Nephron progenitor cell (in vitro differentiated cells): Measurements from ENCODE around the gene DTD1.

Experiments
- DNase-seq: peaks from one replicate; pipeline ENCODE4 v3.0.0; 2021
- H3K27ac Mint-ChIP-seq: 2 replicates; pipeline ENCODE4 v1.8.0; 2021; ENCODE audit warnings: mild to moderate bottlenecking, moderate library complexity, mixed read lengths
- H3K27me3 Mint-ChIP-seq: 2 replicates; pipeline ENCODE4 v1.8.0; 2021; ENCODE audit warnings: mild to moderate bottlenecking, low read depth, mixed read lengths; ENCODE audit not compliant: poor library complexity
- H3K36me3 Mint-ChIP-seq: 2 replicates; pipeline ENCODE4 v1.8.0; 2021; ENCODE audit warnings: low read depth, mixed read lengths
- H3K4me1 Mint-ChIP-seq: 2 replicates; pipeline ENCODE4 v1.8.0; 2021; ENCODE audit warnings: mixed read lengths
- H3K4me3 Mint-ChIP-seq: 2 replicates; pipeline ENCODE4 v1.8.0; 2021; ENCODE audit warnings: mild to moderate bottlenecking, moderate library complexity, mixed read lengths
- H3K9me3 Mint-ChIP-seq: 2 replicates; pipeline ENCODE4 v1.8.0; 2021; ENCODE audit warnings: mild to moderate bottlenecking, moderate library complexity, mixed read lengths
- CTCF ChIP-seq: fragments of 200-600 bp; sonication (generic); IDR thresholded peaks from 2 replicates; pipeline ENCODE4 v1.5.0; 2021; ENCODE audit warnings: antibody characterized with exemption

Gene DTD1

GRCh38 chr20:18702736-18703135, 114.9 kb downstream of the DTD1 start:
- peaks cover 5% of the 10 kb centered on the region for H3K36me3 Mint-ChIP-seq

GRCh38 chr20:18705490-18705889, 117.6 kb downstream of the DTD1 start:
- Mint-ChIP-seq H3K36me3 (no peaks in the 10 kb centered on the region), H3K4me3 (no peak overlapping the region), H3K27ac (no peak overlapping the region), H3K9me3 (no peaks in the 10 kb centered on the region), H3K4me1 (no peaks in the 10 kb centered on the region), H3K27me3 (peaks cover 3% of the 10 kb centered on the region)
- no peak for TF ChIP-seq CTCF
- no peak for DNase-seq

More at GRCh38 chr20:18702736-18703135, 114.9 kb downstream of the DTD1 start:
- H3K27ac Mint-ChIP-seq: no peak overlapping the region
- no peaks in the 10 kb centered on the region for H3K4me1 Mint-ChIP-seq
- no peaks in the 10 kb centered on the region for H3K27me3 Mint-ChIP-seq
- no peak for TF ChIP-seq CTCF
- no peak for DNase-seq
- H3K9me3 Mint-ChIP-seq: no peaks in the 10 kb centered on the region
- H3K4me3 Mint-ChIP-seq: no peak overlapping the region

GRCh38 chr20:18705910-18706309, 118.1 kb downstream of the DTD1 start:
- Mint-ChIP-seq H3K27me3 (peaks cover 3% of the 10 kb centered on the region), H3K4me3 (no peak overlapping the region), H3K27ac (no peak overlapping the region), H3K4me1 (no peaks in the 10 kb centered on the region), H3K9me3 (no peaks in the 10 kb centered on the region), H3K36me3 (no peaks in the 10 kb centered on the region)
- no peak for DNase-seq
- TF ChIP-seq CTCF: no peak

GRCh38 chr20:18712131-18712530, 124.3 kb downstream of the DTD1 start:
- no peak for TF ChIP-seq CTCF
- Mint-ChIP-seq H3K36me3 (no peaks in the 10 kb centered on the region), H3K4me1 (peaks cover 27% of the 10 kb centered on the region), H3K27me3 (peaks cover 3% of the 10 kb centered on the region), H3K27ac (no peak overlapping the region), H3K4me3 (no peak overlapping the region), H3K9me3 (no peaks in the 10 kb centered on the region)
- no peak for DNase-seq

- Mint-ChIP-seq H3K4me1 (peaks cover 27% of the 10 kb centered on the region), H3K4me3 (no peak overlapping the region), H3K27ac (peak overlapping the region; percentile 18), H3K36me3 (no peaks in the 10 kb centered on the region), H3K9me3 (no peaks in the 10 kb centered on the region), H3K27me3 (peaks cover 3% of the 10 kb centered on the region)
- DNase-seq: peak; percentile 15
- no peak for TF ChIP-seq CTCF
Observed at GRCh38 chr20:18712882-18713281, 125.0 kb downstream of the DTD1 start.

GRCh38 chr20:18715564-18715963, 127.7 kb downstream of the DTD1 start:
- Mint-ChIP-seq H3K36me3 (peaks cover 10% of the 10 kb centered on the region), H3K4me1 (peaks cover 27% of the 10 kb centered on the region)

More at GRCh38 chr20:18715564-18715963, 127.7 kb downstream of the DTD1 start:
- TF ChIP-seq CTCF: no peak
- Mint-ChIP-seq H3K27ac (no peak overlapping the region), H3K9me3 (peaks cover 6% of the 10 kb centered on the region), H3K4me3 (no peak overlapping the region), H3K27me3 (no peaks in the 10 kb centered on the region)
- DNase-seq: no peak
